NCI-H1436 treated with DMSO at 0.1 percent for 48 hours (cell line): ENCODE measurements around the gene TPD52L1.
"Not testable (repeated sequence)": the region's sequence is repeated elsewhere in the genome, so short reads cannot be mapped to it uniquely, and the experiment has no call there.

Source experiments
- DNase-seq: peaks from one replicate; lab custom pipeline; 2025; lab: John Stamatoyannopoulos, UW

TPD52L1 gene

DNA sequence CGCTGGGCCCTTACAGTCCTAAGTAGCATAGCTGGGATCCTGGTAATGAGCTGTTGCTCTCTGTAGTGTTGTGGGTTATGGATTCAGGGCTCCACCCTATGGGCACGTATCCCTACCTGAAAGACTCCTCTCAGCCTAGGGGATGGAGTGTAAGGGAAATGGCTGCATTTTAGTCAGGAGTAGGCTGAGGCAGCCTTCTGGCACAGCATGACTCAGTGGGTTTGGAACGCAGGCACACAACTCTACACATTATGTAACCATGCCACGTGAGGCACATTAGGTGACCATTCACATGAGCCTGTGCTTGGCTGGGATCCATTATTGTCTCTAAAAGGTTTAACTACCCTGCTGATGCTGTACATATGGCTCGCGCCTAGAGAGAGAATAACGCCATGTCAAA is 120.4 kb downstream of the TPD52L1 start:
- no peak for DNase-seq

DNA sequence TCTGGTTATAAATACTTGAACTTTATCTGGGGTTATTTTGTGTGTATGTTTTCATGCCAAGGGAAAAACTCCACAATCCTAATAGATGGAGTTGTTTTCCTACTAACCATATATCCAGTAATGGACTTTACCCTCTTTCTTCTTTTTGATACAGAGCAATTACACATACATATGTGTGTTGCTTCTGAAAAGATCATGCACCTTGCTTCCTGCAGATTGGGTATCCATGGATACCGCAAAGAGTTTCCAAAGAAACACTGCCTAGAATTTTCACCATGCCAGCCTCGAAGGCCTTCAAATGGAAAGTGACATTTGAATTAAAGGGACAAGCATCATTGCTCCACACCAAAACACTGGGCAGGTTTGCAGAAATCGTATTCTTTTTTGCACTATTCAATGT is 121.4 kb downstream of the TPD52L1 start:
- no peak for DNase-seq

- no peak for DNase-seq
Observed at GRCh38 chr6:125275779-125276178, 122.2 kb downstream of the TPD52L1 start.

DNA sequence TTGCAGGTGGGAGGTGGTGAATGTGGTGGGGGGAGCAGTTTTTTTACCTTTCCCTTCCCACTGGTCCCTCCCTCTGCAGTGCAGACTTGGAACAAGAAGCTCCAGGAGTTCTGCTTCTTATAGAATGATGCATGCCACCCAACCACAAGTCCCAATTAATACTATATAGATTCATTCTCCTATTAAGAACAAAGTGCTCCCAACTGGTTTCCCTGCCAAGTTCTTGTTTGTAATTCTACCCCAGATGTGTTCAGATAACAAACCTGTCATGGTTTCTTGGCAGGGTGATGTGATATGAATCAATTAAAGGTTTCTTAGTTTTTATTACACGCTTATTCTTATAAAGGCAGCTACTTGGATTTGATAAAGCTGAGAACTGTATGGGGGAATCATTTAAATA is 124.3 kb downstream of the TPD52L1 start:
- no peak for DNase-seq

DNA sequence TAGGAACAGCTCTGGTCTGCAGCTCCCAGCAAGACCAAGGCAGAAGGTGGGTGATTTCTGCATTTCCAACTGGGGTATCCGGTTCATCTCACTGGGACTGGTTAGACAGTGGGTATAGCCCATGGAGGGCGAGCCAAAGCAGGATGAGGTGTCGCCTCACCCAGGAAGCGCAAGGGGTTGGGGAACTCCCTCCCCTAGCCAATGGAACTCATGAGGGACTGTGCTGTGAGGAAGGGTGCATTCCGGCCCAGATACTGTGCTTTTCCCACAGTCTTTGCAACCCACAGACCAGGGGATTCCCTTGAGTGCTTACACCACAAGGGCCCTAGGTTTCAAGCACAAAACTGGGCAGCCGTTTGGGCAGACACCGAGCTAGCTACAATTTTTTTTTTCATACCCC is 126.4 kb downstream of the TPD52L1 start:
- no peak for DNase-seq

GRCh38 chr6:125280370-125281035 is 126.9 kb downstream of the TPD52L1 start:
- not testable (repeated sequence) for DNase-seq

DNA sequence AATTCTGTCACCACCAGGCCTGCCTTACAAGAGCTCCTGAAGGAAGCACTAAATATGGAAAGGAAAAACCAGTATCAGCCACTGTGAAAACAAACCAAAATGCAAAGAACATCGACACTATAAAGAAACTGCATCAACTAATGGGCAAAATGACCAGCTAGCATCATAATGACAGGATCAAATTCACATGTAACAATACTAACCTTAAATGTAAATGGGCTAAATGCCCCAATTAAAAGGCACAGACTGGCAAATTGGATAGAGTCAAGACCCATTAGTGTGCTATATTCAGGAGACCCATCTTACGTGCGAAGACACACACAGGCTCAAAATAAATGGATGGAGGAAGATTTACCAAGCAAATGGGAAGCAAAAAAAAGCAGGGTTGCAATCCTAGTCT is 128.9 kb downstream of the TPD52L1 start:
- DNase-seq, result not testable (repeated sequence)

GRCh38 chr6:125285353-125285752 is 131.8 kb downstream of the TPD52L1 start:
- DNase-seq, result no peak

DNA sequence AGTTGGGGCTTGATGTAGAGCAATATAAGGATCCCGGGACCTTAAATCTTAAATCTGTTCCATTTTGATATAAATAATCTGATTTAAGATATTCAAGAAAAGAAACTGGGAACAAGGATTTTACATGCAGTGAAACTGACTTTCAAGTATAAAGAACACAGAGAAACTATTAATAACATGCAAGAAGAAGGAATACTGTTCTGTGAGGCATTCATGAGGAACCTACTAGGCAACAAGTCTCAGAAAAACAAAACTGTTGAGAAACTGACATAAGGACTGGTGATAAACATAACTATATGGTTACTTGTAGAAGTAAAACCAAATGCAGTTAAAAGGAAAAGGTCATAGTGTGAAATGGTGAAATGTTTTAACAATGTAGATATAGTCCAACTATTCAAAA is 132.4 kb downstream of the TPD52L1 start:
- DNase-seq, result no peak

GRCh38 chr6:125287718-125288117 is 134.1 kb downstream of the TPD52L1 start:
- no peak for DNase-seq

DNA sequence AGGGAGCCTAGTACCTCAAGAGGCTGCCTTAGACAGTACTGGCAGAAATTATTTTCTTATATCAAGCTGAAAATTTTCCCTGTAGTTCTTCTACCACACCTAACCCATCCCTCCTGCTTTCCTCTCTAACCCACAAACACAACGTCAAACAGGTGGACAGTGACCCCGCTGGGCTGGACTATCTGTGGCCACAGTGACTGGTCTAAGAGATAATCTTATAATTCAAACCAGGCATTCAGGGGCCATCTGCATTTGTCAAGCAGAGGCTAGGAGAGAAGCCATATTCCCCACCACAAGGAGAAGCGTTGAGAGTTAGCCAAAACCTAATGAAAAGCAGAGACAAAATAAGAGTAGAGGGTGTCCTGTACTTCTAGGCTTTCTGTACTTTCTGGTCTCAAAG is 140.0 kb downstream of the TPD52L1 start:
- no peak for DNase-seq

GRCh38 chr6:125294036-125294435 is 140.5 kb downstream of the TPD52L1 start:
- no peak for DNase-seq

- no peak for DNase-seq
Observed at GRCh38 chr6:125294925-125295324, 141.4 kb downstream of the TPD52L1 start.

DNA sequence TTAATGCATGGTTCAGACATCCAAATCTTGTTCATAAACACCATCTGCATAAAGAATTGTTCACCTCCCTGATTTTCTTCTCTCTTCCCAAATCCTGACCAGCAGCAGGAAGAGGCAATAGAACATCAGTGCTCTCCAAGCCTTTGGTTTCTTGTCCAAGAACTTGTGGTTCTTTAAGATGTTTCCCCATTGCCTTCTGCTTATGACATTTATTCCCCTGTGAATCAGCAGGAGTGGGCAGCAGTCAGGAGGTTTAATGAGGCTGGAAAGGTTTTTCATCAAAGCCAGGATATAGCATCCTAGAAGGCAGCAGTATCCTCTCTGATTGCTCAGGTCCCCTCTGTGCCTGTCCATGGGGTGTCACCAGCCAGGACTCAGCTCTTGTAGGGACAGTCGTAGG is 142.9 kb downstream of the TPD52L1 start:
- no peak for DNase-seq

DNA sequence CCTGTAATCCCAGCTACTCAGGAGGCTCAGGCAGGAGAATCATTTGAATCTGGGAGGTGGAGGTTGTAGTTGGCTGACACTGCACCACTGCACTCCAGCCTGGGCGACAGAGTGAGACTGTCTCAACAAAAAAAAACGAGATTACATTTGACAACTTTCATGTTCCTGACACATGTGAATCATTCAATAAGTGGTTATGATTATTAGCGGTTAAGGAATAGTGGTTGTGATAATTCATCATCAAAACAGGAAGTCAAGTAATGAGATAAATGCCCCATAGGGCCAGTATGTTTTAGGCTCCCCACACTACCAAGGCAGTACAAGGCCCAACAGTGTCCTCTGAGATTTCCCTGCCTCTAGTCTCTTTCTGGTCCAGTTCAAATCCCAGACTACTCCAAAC is 145.7 kb downstream of the TPD52L1 start:
- no peak for DNase-seq

DNA sequence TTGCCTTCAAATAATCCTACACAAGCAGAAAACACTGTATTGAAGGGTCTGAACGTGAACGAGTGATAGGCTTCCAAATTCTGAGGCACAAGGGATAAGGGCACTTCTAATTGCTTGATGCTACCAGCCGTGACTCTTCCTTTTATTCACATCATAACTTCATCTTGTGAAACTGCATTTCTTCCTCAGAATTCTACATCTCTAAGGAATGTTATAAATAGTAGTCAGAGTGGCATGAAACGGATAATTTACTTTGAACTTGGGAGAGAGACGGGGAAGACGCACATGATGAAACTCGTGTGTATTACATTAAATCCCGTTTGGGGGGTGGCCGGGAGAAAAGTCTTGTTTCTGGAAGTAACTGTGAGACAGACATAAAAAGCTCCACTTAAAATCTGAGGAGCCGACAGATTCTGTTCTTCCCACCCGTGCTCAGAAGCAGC is 147.4 kb downstream of the TPD52L1 start:
- DNase-seq, result no peak

- no peak for DNase-seq
Observed at GRCh38 chr6:125301435-125302391, 148.1 kb downstream of the TPD52L1 start, which contains the start of gene HDDC2. TSS of gene HDDC2 (minus strand) at chr6:125301967. CDS start at chr6:125301932, 35 bp downstream.

DNA sequence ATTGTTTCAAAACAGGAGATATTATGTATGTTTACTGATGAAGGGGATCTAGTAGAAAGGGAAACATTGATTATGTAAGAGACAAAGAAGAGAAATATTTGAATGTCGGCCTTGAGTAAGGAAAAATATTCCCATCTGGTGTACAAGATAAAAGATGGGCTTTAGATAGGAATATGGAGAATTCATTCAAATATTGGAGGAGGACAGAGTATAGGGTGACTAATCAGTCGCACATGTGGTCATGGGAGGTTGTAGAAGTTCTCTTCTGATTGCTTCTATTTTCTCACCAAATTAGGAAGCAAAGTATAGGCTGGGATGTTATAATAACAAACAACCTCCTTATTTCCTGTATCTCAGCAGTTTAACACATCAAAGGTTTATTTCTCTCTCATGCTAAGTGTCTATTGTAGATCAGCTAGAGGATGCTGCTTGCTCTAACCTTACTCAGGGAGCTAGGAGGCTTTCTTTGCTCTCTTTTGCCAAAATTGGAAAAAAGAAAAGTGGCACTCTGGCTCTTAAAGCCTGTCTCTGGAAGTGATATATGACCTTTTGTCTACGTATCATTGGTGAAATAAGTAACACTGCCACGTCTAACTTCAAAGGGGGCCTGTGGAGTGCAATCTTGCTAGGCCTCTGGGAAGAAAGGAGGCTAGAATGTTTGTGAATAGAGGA is 149.4 kb downstream of the TPD52L1 start:
- no peak for DNase-seq

DNA sequence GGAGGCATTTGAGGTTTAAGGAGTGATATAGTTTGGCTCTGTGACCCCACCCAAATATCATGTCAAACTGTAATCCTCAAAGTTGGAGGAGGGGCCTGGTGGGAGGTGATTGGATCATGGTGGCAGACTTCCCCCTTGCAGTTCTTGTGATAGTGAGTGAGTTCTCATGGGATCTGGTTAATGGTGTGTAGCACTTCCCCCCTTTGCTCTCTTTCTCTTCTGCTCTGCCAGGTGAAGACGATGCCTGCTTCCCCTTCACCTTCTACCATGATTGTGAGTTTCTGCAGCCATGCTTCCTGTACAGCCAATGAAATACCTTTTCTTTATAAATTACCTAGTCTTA is 149.9 kb downstream of the TPD52L1 start:
- no peak for DNase-seq

DNA sequence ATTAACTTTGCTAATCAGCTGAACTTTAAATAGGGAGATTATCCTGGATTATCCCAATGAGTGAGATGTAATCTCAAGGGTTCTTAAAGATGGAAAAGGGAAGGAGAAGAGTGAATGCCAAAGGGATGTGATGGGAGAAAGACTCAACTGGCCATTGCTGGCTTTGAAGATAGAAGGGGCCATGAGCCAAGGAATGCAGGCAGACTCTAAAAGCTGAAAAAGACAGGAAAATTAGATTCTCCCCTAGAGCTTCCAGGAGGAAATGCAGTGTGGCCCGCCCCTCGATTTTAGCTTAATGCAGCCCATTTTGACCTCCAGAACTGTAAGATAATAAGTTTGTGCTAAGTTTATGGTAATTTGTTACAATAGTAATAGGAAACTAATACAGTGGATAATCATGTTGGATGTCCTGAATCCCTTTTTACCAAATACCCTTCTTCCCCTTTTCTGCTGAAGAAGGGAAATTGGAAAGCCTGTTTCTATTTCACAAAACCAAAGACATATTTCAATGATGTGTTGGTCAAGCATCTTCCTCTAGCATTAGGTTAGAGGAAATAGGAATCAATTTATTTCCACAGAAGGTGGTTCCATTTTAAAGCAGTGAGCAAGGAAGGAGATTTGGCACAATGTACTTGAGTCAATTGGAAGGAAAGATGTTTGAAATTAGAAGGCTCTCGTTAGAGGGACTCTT is 151.5 kb downstream of the TPD52L1 start:
- DNase-seq, result no peak

GRCh38 chr6:125306756-125307149 is 153.2 kb downstream of the TPD52L1 start:
- DNase-seq, result no peak
